HG03066 (cell line): Measurements from ENCODE around the gene GNG7.
"Not testable (repeated sequence)": the region's sequence is repeated elsewhere in the genome, so short reads cannot be mapped to it uniquely, and the experiment has no call there.

Source experiments
- ATAC-seq: cut with Tn5 transposase; IDR thresholded peaks from one replicate; pipeline ENCODE4 v1.9.1; 2021; ENCODE audit warnings: low read depth; ENCODE audit not compliant: unreplicated experiment

GNG7 gene

GRCh38 chr19:2607712-2608601 is 94.5 kb downstream of the GNG7 start:
- no peak for ATAC-seq

GRCh38 chr19:2606774-2607173 is 95.7 kb downstream of the GNG7 start:
- not testable (repeated sequence) for ATAC-seq

- not testable (repeated sequence) for ATAC-seq
Observed at GRCh38 chr19:2605889-2606288, 96.6 kb downstream of the GNG7 start.

GRCh38 chr19:2604747-2605329 is 97.7 kb downstream of the GNG7 start:
- no peak for ATAC-seq

GRCh38 chr19:2603334-2603733 is 99.2 kb downstream of the GNG7 start:
- no peak for ATAC-seq

GRCh38 chr19:2602391-2603181 is 99.9 kb downstream of the GNG7 start:
- ATAC-seq = no peak

GRCh38 chr19:2600914-2601870 is 101.3 kb downstream of the GNG7 start:
- no peak for ATAC-seq

- no peak for ATAC-seq
Observed at GRCh38 chr19:2594319-2594718, 108.2 kb downstream of the GNG7 start.

- no peak for ATAC-seq
Observed at GRCh38 chr19:2592824-2593223, 109.7 kb downstream of the GNG7 start.

- ATAC-seq = no peak
Observed at GRCh38 chr19:2591537-2592291, 110.8 kb downstream of the GNG7 start.

- ATAC-seq = no peak
Observed at GRCh38 chr19:2590630-2591399, 111.7 kb downstream of the GNG7 start.

GRCh38 chr19:2589441-2589840 is 113.1 kb downstream of the GNG7 start:
- ATAC-seq = no peak

- no peak for ATAC-seq
Observed at GRCh38 chr19:2588081-2588777, 114.3 kb downstream of the GNG7 start.

GRCh38 chr19:2587001-2587719 is 115.3 kb downstream of the GNG7 start:
- no peak for ATAC-seq

- no peak for ATAC-seq
Observed at GRCh38 chr19:2586196-2586595, 116.3 kb downstream of the GNG7 start.

GRCh38 chr19:2584002-2584401 is 118.5 kb downstream of the GNG7 start:
- no peak for ATAC-seq
